Vagina (tissue), 2 donors: ENCODE measurements around the gene IMP4.

Source experiments
- POLR2A ChIP-seq, 2 donors: fragments of 450-650 bp; IDR thresholded peaks; one replicate each; pipeline ENCODE4 v1.6.1; 2017; ENCODE audit warnings: antibody characterized with exemption in 2 of 2, mild to moderate bottlenecking in 2 of 2, moderate library complexity in 2 of 2
- POLR2AphosphoS5 ChIP-seq, 2 donors: sonication (generic); formaldehyde crosslinking; IDR thresholded peaks; one replicate each; pipeline ENCODE4 v1.9.0; 2017; ENCODE audit warnings: antibody characterized with exemption in 2 of 2, mild to moderate bottlenecking in 2 of 2, low read depth in 1 of 2; ENCODE audit not compliant: insufficient read depth in 1 of 2
- TF ChIP-seq, protein P1 (sequence below), 3 experiments: fragments of 450-650 bp in 2 of 3; fragments of 200-600 bp in 1 of 3; sonication (generic) in 1 of 3; IDR thresholded peaks; one replicate each; pipeline ENCODE4 v1.5.1; 2017 to 2019; ENCODE audit warnings: antibody characterized with exemption in 3 of 3, mild to moderate bottlenecking in 2 of 3, moderate library complexity in 2 of 3

DNA sequence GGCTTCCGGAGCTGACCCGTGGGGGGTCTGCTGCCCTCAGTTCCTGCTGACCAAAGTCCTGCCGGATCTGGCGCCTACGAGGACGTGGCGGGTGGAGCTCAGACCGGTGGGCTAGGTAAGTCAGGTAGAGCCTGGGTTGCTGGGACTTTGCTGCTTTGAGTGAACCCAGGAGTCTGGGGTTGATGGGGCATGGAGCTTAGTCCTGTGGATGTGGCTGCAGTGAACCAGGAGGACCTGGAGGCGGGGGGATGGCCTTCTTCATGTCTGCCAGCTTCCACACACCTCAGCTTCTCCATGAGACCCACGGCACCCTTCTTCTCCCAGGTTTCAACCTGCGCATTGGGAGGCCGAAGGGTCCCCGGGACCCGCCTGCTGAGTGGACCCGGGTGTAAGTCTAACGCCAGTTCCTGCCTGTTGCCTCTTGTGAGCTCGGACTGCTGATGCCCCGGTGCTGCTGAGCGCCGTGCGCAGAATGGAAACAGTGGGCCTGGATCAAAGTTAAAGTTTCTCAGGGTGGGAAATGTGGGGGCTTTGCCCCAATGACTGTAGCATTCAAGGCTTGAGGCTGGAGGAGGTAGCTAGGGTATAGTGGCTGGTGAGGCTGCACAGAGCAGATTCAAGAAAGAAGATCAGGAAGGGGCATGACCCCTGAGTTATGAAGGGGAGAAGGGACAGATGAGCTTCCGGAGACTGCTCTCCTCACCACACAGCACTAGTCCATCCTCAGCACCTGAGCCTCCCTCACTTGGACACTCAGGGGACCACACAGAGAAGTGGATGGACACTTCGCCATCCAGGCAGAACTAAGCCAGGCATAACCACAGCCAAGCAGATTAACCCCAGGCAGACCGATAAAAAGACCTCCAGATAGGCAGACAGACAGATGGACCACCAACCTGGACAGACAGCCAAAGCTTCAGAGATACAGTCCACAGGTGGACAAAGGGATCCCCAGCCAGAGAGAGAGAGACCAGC lies 30.4 kb downstream of the IMP4 start:
- TF ChIP-seq, protein P1, sequence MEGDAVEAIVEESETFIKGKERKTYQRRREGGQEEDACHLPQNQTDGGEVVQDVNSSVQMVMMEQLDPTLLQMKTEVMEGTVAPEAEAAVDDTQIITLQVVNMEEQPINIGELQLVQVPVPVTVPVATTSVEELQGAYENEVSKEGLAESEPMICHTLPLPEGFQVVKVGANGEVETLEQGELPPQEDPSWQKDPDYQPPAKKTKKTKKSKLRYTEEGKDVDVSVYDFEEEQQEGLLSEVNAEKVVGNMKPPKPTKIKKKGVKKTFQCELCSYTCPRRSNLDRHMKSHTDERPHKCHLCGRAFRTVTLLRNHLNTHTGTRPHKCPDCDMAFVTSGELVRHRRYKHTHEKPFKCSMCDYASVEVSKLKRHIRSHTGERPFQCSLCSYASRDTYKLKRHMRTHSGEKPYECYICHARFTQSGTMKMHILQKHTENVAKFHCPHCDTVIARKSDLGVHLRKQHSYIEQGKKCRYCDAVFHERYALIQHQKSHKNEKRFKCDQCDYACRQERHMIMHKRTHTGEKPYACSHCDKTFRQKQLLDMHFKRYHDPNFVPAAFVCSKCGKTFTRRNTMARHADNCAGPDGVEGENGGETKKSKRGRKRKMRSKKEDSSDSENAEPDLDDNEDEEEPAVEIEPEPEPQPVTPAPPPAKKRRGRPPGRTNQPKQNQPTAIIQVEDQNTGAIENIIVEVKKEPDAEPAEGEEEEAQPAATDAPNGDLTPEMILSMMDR (IDR thresholded peaks at IDR 0.05) = no peak
- TF ChIP-seq POLR2A (IDR thresholded peaks at IDR 0.05) = no peak
- TF ChIP-seq POLR2AphosphoS5 (IDR thresholded peaks at IDR 0.05; ENCODE audit: insufficient read depth in 1 of 2, low read depth in 1 of 2) = peak in 1 of 2 donors; percentile 57
